Measurements from ENCODE around the gene PVALEF.
"Not testable (repeated sequence)": the region's sequence is repeated elsewhere in the genome, so short reads cannot be mapped to it uniquely, and the experiment has no call there.

Gene PVALEF

GRCh38 chr17:81222906-81223761, 57.8 kb downstream of the PVALEF start, which contains the start of gene CEP131:
Gene CEP131 (minus strand): TSS chr17:81222965. CDS start chr17:81220056, 2,909 bp downstream.
- peak; percentile 99 for DNase-seq

- peak; percentile 18 for DNase-seq
Observed at GRCh38 chr17:81223762-81224130, 58.4 kb downstream of the PVALEF start.

- not testable (repeated sequence) for DNase-seq
Observed at GRCh38 chr17:81227630-81228029, 62.3 kb downstream of the PVALEF start.

GRCh38 chr17:81228420-81228819, 63.1 kb downstream of the PVALEF start:
- peak; percentile 24 for DNase-seq

GRCh38 chr17:81228834-81229665, 63.7 kb downstream of the PVALEF start:
- no peak for DNase-seq

- DNase-seq: no peak
Observed at GRCh38 chr17:81229666-81229920, 64.3 kb downstream of the PVALEF start.

GRCh38 chr17:81230043-81230820, 64.9 kb downstream of the PVALEF start:
- no peak for DNase-seq

- no peak for DNase-seq
Observed at GRCh38 chr17:81231121-81231645, 65.9 kb downstream of the PVALEF start.

- DNase-seq: no peak
Observed at GRCh38 chr17:81231766-81232581, 66.7 kb downstream of the PVALEF start.
